ENCODE measurements around the gene METTL24.

The METTL24 gene

GRCh38 chr6:110195639-110196038, 162.5 kb downstream of the METTL24 start:
- DNase-seq (ENCODE audit: low spot score) = no peak
